GM21447 (cell line): ENCODE results near the gene ISCU.
"Not testable (repeated sequence)": the region's sequence is repeated elsewhere in the genome, so short reads cannot be mapped to it uniquely, and the experiment has no call there.

Source experiments
- ATAC-seq: cut with Tn5 transposase; IDR thresholded peaks from one replicate; pipeline ENCODE4 v1.9.1; 2021; ENCODE audit not compliant: unreplicated experiment

The ISCU gene

GRCh38 chr12:108542320-108542719, 20.1 kb upstream of the ISCU start:
- ATAC-seq: no peak

GRCh38 chr12:108543652-108544051, 18.7 kb upstream of the ISCU start:
- no peak for ATAC-seq

DNA sequence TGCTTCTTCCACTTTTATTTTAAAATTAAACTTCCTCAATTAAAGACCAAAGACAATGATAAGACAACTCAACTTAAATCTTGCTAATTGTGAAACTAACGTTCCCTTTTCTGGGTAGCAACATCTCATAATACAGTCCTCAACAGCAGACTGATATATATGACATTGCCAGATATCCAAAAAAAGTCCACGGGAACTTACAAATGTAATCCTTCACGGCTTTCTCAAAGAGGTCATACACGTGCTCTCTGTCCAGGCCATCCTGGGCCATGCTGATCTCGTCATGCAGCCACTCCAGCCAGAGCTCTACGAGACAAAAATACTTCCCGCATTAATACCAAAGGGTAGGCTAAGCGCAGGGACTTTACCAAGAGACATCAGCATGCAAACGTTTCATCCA, 14.7 kb upstream of the ISCU start:
- ATAC-seq: no peak

DNA sequence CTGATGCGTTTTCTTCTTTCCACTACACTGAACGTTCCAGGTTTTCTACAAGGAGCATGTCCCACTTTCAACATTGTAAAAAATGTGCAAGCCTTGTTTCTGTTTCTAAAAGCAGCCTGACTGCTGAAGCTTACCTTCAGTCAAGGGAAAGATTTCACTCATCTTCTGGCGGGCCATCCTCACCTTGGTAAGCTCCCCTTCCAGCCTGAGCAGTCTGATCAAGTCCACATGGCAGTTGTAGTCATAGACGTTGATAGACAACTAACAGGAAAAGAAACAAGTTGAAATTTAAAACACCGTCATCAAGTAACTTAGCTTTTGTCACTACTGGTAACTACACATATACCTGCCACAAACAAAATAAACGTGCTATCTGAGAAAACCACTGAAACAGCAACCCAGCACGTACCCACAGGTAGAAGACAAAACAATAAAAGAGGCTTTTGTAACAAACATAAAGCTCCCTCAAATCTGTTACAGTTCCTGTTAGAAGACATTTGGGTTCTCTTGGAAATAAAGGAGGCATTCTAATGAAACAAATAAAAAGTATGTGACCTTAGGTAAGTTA, 13.4 kb upstream of the ISCU start:
- ATAC-seq: no peak

DNA sequence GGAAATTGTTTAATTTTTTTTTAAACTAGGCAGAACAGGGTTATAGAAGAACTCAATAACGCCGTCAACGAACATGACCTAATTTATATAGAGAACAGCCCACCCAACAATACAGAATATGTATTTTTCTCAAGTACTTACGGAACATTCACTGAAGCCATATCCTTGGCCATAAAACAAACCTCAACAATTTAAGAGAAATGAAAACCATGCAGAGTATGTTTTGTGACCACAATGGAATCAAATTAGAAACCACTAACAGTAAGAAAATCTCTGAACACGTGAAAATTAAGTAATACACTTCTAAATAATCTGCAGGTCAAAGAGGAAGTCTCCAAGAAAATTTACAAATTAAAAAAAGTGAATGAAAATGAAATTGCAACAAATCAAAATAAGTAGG, 10.9 kb upstream of the ISCU start:
- no peak for ATAC-seq

- no peak for ATAC-seq
Observed at GRCh38 chr12:108553799-108554198, 8.6 kb upstream of the ISCU start.

DNA sequence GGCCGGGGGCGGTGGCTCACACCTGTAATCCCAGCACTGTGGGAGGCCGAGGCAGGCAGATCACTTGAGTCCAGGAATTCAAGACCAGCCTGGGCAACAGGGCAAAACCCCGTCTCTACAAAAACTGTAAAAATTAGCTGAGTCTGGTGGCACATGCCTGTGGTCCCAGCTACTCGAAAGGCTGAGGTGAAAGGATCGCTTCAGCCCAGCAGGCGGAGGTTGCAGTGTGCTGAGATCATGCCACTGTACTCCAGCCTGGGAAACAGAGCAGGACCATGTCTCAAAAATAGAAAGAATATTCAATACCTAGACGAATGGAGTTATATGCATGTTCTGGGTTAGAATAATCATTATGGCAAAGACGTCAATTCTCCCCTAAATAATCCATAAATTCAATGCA, 7.0 kb upstream of the ISCU start:
- ATAC-seq: not testable (repeated sequence)

DNA sequence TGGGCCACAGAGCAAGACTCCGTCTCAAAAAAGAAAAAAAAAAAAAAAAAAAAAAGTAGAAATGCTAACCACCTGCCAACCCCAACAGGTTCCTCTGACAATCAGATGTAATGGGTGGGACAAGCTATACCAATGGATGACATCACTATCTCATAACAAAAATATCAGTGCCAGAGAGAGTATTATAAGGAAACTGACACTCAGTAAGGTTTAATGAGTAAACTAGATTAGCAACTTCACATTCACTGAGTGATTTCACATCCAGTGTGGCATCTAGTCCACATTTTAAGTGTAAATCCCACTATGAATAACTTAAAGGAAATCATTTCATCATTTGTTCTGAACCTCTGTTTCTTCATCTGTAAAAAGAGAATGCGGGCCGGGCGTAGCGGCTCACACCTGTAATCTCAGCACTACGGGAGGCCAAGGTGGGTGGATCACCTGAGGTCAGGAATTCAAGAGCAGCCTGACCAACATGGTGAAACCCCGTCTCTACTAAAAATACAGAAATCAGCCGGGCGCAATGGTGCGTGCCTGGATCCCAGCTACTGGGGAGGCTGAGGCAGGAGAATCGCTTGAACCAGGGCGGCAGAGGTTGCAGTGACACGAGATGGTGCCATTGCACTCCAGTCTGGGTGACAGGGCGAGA, 3.3 kb upstream of the ISCU start:
- no peak for ATAC-seq

GRCh38 chr12:108559748-108560147, 2.6 kb upstream of the ISCU start:
- ATAC-seq: no peak

- no peak for ATAC-seq
Observed at GRCh38 chr12:108560321-108560721, 2.1 kb upstream of the ISCU start.

GRCh38 chr12:108560752-108561719, 1.4 kb upstream of the ISCU start, which contains the start of gene SART3:
Gene SART3 (minus strand): TSS chr12:108561173. CDS start chr12:108561154, 19 bp downstream.
- ATAC-seq: peak; percentile 34

- peak; percentile 2 for ATAC-seq
Observed at GRCh38 chr12:108561852-108562347, 496 bp upstream of the ISCU start.

DNA sequence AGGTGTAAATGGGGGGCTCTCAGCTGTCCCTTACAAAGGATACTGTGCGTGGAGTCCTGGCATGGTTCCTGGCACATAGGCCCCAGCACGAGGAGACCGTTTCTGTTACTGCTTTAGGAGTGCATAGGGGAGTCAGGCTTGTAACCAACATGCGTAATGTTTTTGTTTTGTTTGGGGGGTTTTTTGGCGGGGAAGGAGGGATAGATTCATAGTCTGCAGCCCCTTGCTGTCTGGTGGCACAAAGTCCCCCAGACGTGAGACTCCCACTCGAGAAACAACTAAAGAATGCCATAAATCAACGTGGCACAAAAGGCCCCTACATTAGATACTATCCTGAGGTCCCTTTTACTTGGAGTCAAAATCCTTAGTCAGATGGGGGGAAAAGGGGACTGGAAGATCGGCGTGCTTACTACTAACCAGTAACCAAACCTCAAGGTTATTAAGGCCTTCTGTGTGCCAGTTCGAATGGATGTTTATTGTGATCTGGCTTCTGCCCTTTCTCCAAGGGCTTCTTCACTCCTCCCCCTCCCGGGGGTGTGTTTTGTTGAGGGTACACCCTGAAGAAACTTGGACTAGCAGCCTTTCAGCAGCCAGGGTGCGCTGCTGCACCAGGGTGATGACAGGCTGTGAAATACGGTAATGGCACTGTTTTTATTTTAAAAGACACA, 874 bp downstream of the ISCU start:
- ATAC-seq: no peak

DNA sequence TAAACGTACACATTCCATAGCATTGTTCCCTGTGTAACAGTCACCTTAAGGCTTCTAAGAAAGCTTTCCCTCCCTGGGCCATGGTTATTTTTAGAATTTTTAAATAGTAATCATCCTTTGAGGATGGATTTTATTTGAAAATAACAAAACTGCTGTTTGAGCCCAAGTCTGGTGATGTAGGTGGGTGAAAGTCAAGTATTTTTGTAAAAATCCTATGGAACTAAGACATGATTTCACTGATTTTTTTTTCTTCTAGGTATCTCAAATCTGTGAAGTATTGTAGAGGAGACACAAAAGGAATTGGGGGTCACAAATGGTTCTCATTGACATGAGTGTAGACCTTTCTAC, 1.4 kb downstream of the ISCU start:
- no peak for ATAC-seq

DNA sequence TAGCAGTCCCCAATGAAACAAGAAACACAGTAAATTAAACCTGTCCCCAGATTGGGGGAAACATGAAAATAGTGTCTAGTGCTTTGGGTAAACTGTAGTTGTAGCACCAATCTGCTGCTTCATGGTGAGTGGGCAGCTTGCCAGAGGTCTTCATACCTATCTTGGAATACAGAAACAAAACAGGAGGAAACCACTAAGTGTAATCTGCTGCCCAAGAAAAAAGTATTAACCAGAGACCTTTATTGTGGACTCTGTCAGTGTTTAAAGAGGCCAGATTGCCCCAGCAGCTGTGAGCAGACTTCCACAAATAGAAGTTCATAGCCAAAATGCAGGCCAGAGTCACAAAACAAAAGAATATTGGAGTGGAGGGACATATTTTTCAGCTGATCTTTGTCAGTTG, 2.3 kb downstream of the ISCU start:
- ATAC-seq: no peak

DNA sequence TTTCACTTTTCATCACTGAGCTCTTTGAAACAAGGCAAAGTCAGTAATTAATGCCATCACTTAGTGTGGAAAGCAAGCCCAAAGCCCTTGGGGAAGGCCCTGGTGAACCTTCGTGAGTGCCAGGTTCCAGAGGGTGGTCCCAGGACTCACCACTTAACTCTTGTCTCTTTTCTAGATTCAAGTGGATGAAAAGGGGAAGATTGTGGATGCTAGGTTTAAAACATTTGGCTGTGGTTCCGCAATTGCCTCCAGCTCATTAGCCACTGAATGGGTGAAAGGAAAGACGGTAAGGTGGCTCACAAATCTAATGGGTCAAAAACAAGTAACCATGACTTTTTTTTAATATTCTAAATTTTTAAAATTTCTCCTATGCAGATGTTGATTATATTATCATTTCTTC, 2.8 kb downstream of the ISCU start:
- no peak for ATAC-seq

DNA sequence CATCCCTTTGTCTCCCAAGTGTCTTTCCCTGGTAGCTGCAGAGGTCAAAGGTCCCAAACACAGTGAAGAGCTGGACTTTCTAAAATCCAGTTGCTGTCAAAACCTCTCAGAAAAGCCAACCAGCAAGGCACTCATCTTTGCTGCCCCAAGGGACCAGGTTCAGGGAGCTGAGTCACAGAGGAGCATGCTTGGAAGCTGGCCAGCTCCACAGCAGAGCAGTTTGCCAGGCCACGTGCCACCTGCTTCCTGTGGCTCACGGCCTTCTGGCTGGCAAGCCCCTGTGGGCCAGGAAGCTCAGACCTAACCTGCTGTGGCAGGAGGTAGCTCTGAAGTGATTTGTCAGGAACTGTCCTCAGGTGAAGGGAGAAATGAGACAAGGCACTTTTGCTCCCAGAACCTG, 3.6 kb downstream of the ISCU start:
- no peak for ATAC-seq

GRCh38 chr12:108566452-108566851, 4.1 kb downstream of the ISCU start:
- no peak for ATAC-seq

DNA sequence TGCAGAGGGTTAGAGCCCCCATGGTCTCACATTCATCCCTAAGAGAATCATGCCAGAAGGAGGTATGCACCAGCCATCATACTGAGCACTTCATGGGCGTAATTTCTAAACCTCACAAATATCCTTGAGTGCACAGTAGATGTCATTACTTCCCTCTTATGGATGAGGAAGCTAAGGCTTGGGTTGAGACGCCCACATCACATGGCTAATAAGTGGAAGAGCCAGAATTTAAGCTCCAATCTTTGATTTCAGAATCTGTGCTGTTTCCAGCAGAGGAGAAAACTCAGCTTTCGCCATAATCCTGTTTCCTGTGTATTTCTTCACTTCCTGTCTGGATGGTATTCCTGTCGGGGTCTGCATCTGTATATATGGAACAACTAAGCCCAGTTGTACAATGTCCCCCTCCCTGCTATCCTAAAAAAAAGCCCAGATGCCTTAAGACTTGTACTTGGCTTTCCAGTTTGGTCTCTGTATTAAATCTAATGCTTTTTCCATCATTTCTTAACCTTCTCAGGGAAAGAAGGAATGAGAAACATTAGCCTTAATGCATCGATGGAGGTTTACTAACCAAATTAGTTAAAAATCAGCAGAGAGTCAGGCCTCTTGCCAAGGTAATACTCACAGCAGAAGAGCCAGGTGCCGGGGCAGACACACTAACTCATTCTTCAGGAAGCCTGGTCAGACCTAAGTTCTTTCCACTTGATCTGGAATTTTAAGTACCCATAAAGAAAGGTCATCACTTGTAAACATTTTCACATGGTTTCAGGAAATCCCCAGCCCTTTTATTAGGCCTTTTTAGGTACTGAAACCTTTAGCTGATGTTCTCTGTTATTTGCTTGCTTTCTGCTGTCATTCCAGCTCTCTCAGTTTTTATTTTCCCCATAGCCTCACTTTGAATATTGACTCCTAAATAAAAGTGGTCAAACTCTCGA, 5.3 kb downstream of the ISCU start:
- no peak for ATAC-seq
